Subcutaneous abdominal adipose tissue (tissue), 5 donors: ENCODE measurements around the gene DMD.

Source experiments
- H3K27ac ChIP-seq: one replicate; pipeline ENCODE4 v1.7.0; 2013; ENCODE audit warnings: low read depth, mild to moderate bottlenecking, inconsistent platforms, low read length, moderate library complexity
- H3K27me3 ChIP-seq, 5 donors: one replicate each; pipeline ENCODE4 v1.7.0; 2013; ENCODE audit warnings: low read length in 5 of 5, inconsistent platforms in 1 of 5; ENCODE audit not compliant: control insufficient read depth in 5 of 5, insufficient read depth in 4 of 5
- H3K36me3 ChIP-seq, 5 donors: one replicate each; pipeline ENCODE4 v1.7.0; 2013; ENCODE audit warnings: low read length in 5 of 5; ENCODE audit not compliant: control insufficient read depth in 5 of 5, insufficient read depth in 5 of 5
- H3K4me1 ChIP-seq, 5 donors: one replicate each; pipeline ENCODE4 v1.7.0; 2013; ENCODE audit warnings: low read length in 5 of 5, mild to moderate bottlenecking in 3 of 5, moderate library complexity in 1 of 5; ENCODE audit not compliant: control insufficient read depth in 5 of 5, insufficient read depth in 5 of 5
- H3K4me3 ChIP-seq, 5 donors: one replicate each; pipeline ENCODE4 v1.7.0; 2013; ENCODE audit warnings: low read length in 5 of 5, low read depth in 1 of 5
- H3K9ac ChIP-seq, 5 donors: one replicate each; pipeline ENCODE4 v1.7.0; 2013; ENCODE audit warnings: low read length in 5 of 5, mild to moderate bottlenecking in 4 of 5, moderate library complexity in 3 of 5
- H3K9me3 ChIP-seq, 5 donors: one replicate each; pipeline ENCODE4 v1.7.0; 2013; ENCODE audit warnings: low read length in 5 of 5; ENCODE audit not compliant: control insufficient read depth in 5 of 5
- donor health status: healthy.
- donor health status: healthy.
- donor health status: healthy.
- donor health status: healthy.
- donor health status: healthy.

Gene DMD

GRCh38 chrX:31527455-31528126, 1683.8 kb downstream of the DMD start:
- no peaks in the 10 kb centered on the region for H3K4me1 ChIP-seq
- H3K27me3 ChIP-seq: no peaks in the 10 kb centered on the region
- no peaks in the 10 kb centered on the region for H3K36me3 ChIP-seq
- H3K9me3 ChIP-seq: peaks cover 0 to 5% (median 0%) of the 10 kb centered on the region in 5 donors
- no peak overlapping the region for H3K9ac ChIP-seq
- no peak overlapping the region for H3K27ac ChIP-seq
- H3K4me3 ChIP-seq: no peak overlapping the region

GRCh38 chrX:31523884-31524536, 1687.3 kb downstream of the DMD start:
- H3K9me3 ChIP-seq: peaks cover 0 to 2% (median 0%) of the 10 kb centered on the region in 5 donors
- no peak overlapping the region for H3K4me3 ChIP-seq
- H3K27ac ChIP-seq: no peak overlapping the region
- no peaks in the 10 kb centered on the region for H3K36me3 ChIP-seq
- no peaks in the 10 kb centered on the region for H3K27me3 ChIP-seq
- no peak overlapping the region for H3K9ac ChIP-seq
- no peaks in the 10 kb centered on the region for H3K4me1 ChIP-seq

DNA sequence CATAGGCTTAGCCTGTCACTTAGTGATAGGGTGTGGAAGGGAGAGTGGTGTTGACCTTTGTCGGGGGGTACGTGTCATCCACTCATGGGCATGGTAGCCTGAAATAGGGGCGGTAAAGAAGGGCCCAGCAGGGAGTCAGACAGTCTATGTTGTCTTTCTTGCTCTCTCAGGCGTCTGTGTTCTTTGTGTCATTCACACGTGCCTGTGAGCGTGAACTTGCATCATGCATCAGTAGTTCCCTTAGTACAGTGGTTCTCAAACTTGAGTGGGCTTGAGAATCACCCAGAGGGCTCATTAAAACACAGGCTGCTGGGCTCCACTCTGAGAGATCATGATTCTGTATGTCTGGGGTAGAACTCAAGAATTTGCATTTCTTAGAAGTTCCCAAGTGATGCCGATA, 1688.6 kb downstream of the DMD start:
- no peaks in the 10 kb centered on the region for H3K36me3 ChIP-seq
- no peaks in the 10 kb centered on the region for H3K4me1 ChIP-seq
- H3K27me3 ChIP-seq: no peaks in the 10 kb centered on the region
- H3K4me3 ChIP-seq: no peak overlapping the region
- H3K27ac ChIP-seq: no peak overlapping the region
- peaks cover 0 to 2% (median 0%) of the 10 kb centered on the region in 5 donors for H3K9me3 ChIP-seq
- no peak overlapping the region for H3K9ac ChIP-seq

GRCh38 chrX:31521941-31522340, 1689.4 kb downstream of the DMD start:
- Histone ChIP-seq H3K27ac (no peak overlapping the region), H3K27me3 (peaks cover 0 to 4% (median 0%) of the 10 kb centered on the region in 5 donors), H3K36me3 (no peaks in the 10 kb centered on the region), H3K9me3 (peaks cover 0 to 2% (median 0%) of the 10 kb centered on the region in 5 donors), H3K4me1 (no peaks in the 10 kb centered on the region), H3K4me3 (no peak overlapping the region), H3K9ac (no peak overlapping the region)

DNA sequence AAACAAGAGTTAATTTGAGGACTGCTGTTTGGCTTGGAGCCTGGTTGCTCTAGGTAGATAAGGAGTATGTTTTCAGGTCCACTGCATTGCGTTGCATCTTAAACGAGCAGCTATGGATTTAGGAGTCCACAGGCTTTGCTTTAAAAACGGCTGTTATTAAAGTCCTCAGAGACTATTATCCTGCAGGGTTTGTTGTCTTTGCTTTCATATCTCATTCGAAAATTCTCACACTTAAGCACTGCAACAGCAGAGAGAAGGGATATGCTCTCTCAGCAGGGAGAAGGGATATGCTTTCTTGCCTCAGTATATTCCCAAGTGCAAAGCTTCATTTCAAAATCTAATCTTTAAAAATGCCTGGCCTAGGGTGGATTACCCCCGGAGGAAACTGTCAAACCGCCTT, 1694.8 kb downstream of the DMD start:
- H3K27me3 ChIP-seq: peaks cover 0 to 4% (median 0%) of the 10 kb centered on the region in 5 donors
- H3K9me3 ChIP-seq: peaks cover 0 to 2% (median 0%) of the 10 kb centered on the region in 5 donors
- no peak overlapping the region for H3K4me3 ChIP-seq
- no peaks in the 10 kb centered on the region for H3K4me1 ChIP-seq
- H3K36me3 ChIP-seq: no peaks in the 10 kb centered on the region
- no peak overlapping the region for H3K9ac ChIP-seq
- H3K27ac ChIP-seq: no peak overlapping the region

- H3K9ac ChIP-seq: no peak overlapping the region
- no peaks in the 10 kb centered on the region for H3K4me1 ChIP-seq
- no peaks in the 10 kb centered on the region for H3K36me3 ChIP-seq
- H3K27ac ChIP-seq: no peak overlapping the region
- no peaks in the 10 kb centered on the region for H3K9me3 ChIP-seq
- H3K27me3 ChIP-seq: no peaks in the 10 kb centered on the region
- H3K4me3 ChIP-seq: no peak overlapping the region
Observed at GRCh38 chrX:31508338-31508737, 1703.0 kb downstream of the DMD start.

GRCh38 chrX:31506928-31507327, 1704.4 kb downstream of the DMD start:
- Histone ChIP-seq H3K27me3 (no peaks in the 10 kb centered on the region), H3K4me3 (no peak overlapping the region), H3K9ac (no peak overlapping the region), H3K27ac (no peak overlapping the region), H3K9me3 (no peaks in the 10 kb centered on the region), H3K4me1 (no peaks in the 10 kb centered on the region), H3K36me3 (no peaks in the 10 kb centered on the region)

GRCh38 chrX:31506360-31506759, 1705.0 kb downstream of the DMD start:
- no peaks in the 10 kb centered on the region for H3K27me3 ChIP-seq
- no peak overlapping the region for H3K27ac ChIP-seq
- H3K4me3 ChIP-seq: no peak overlapping the region
- H3K4me1 ChIP-seq: no peaks in the 10 kb centered on the region
- H3K9ac ChIP-seq: no peak overlapping the region
- no peaks in the 10 kb centered on the region for H3K9me3 ChIP-seq
- H3K36me3 ChIP-seq: no peaks in the 10 kb centered on the region

DNA sequence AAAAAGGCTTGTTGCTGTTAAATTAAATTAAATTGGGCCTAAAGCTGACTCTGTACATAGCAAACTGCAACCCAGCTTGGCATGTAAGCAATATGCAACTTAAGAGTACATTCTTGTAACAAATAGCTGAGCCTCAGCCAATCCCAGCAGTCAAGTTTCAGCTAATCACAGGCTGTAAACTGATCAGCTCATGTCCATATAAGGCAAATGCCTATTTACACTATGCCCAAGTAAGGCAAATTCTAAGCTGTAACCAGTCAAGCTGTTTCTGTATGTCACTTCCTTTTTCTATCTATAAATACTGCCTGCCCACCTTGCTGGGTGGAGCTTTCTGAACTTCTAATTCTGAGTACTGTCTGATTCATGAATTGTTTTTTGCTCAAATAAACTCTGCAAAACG, 1710.4 kb downstream of the DMD start:
- Histone ChIP-seq H3K9me3 (no peaks in the 10 kb centered on the region), H3K27me3 (no peaks in the 10 kb centered on the region), H3K36me3 (peaks cover 0 to under 1% (median 0%) of the 10 kb centered on the region in 5 donors), H3K4me1 (no peaks in the 10 kb centered on the region), H3K9ac (no peak overlapping the region), H3K4me3 (peak overlapping the region in 1 of 5 donors; percentile 10), H3K27ac (no peak overlapping the region)

DNA sequence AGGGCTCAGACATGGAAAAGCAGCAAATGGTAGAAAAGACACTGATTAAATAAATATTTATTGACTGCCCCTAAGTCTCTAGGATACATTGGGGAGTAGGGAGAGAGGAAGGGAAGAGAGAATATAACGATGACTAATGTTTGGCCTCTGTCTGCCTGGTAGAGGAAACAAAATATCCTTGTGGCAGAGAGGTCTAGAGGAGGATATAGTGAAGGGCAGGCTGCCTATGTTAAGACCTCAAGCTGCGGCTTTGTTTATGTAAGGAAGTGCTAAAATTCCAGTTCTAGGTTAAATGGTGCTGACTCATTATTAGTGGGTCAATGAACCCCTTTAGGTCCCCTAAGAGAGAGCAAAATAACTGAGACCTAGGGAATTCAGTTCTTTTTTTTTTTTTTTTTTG, 1712.2 kb downstream of the DMD start:
- Histone ChIP-seq H3K27me3 (no peaks in the 10 kb centered on the region), H3K27ac (no peak overlapping the region), H3K4me3 (no peak overlapping the region), H3K36me3 (peaks cover 0 to 3% (median 0%) of the 10 kb centered on the region in 5 donors), H3K4me1 (no peaks in the 10 kb centered on the region), H3K9ac (no peak overlapping the region), H3K9me3 (no peaks in the 10 kb centered on the region)
